ENCODE measurements around the gene KCNMA1.
A peak's percentile ranks its signal among the peaks of the same experiment; 100 is the strongest.

KCNMA1 gene

GRCh38 chr10:77564731-77565589 lies 72.6 kb downstream of the KCNMA1 start:
- no peak overlapping the region for H3K9ac ChIP-seq (ENCODE audit: low read length)
- peak overlapping the region; percentile 60 for H3K27ac ChIP-seq (ENCODE audit: low read depth, low read length)
- no peak overlapping the region for H3K4me3 ChIP-seq (ENCODE audit: low read length)
- H3K27me3 ChIP-seq (ENCODE audit: control insufficient read depth, insufficient read depth, low read length), result no peaks in the 10 kb centered on the region
- peaks cover 31% of the 10 kb centered on the region for H3K4me1 ChIP-seq (ENCODE audit: control insufficient read depth, insufficient read depth, low read length)
- no peaks in the 10 kb centered on the region for H3K36me3 ChIP-seq (ENCODE audit: control insufficient read depth, insufficient read depth, low read length)

DNA sequence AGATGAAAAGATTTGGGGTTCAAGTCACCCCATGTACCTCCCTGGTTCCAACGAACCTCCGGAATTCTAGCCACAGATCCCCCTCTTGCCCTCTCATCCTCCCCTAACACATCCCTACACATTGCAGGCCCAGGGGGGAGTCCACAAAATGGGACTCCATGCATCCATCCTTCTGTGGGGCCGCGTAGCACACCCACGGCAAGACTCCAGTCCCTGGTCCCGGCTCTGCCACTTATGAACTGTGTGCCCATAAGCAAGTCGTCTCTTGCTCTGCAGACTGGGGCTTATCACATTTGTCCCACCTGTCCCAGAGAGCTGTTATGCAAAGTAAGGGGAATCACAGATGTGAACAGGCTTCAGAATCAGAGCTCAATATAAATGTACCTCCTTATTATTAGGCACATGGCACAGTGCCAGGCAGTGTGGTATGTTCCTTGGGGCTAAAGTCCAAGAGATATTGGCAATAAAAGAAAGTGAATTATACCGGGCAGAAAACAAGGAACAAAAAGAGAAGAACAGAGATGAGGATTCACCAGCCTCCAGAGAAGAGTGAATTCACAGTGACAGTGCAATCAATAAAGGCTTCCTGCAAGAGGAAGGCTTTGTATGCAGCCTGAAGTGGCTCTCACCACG lies 73.9 kb downstream of the KCNMA1 start:
- Histone ChIP-seq H3K27me3 (ENCODE audit: control insufficient read depth, insufficient read depth, low read length) (no peaks in the 10 kb centered on the region), H3K36me3 (ENCODE audit: control insufficient read depth, insufficient read depth, low read length) (no peaks in the 10 kb centered on the region), H3K9ac (ENCODE audit: low read length) (no peak overlapping the region), H3K4me1 (ENCODE audit: control insufficient read depth, insufficient read depth, low read length) (peaks cover 31% of the 10 kb centered on the region), H3K27ac (ENCODE audit: low read depth, low read length) (no peak overlapping the region), H3K4me3 (ENCODE audit: low read length) (no peak overlapping the region)

DNA sequence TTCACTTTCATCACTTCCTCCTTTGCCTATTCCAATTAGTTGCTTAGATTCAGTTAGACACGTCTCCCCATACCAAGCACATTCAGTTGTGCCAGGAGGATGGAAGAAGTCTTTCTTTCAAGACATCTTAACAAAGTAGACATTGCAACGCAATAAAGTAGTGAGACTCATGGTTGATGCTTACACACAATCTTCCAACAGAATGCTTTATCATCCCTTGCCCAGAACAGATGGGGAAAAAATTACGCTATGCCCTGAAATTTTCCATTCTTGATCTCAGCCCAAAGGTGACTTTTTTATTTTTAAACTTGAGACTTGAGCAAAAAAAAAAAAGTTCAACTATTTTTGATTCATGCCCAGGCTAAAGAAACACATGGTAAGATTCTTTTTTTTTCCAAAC lies 74.9 kb downstream of the KCNMA1 start:
- Histone ChIP-seq H3K27ac (ENCODE audit: low read depth, low read length) (no peak overlapping the region), H3K27me3 (ENCODE audit: control insufficient read depth, insufficient read depth, low read length) (no peaks in the 10 kb centered on the region), H3K36me3 (ENCODE audit: control insufficient read depth, insufficient read depth, low read length) (no peaks in the 10 kb centered on the region), H3K4me1 (ENCODE audit: control insufficient read depth, insufficient read depth, low read length) (peaks cover 34% of the 10 kb centered on the region), H3K9ac (ENCODE audit: low read length) (no peak overlapping the region), H3K4me3 (ENCODE audit: low read length) (no peak overlapping the region)

GRCh38 chr10:77561991-77562390 lies 75.6 kb downstream of the KCNMA1 start:
- Histone ChIP-seq H3K27me3 (ENCODE audit: control insufficient read depth, insufficient read depth, low read length) (no peaks in the 10 kb centered on the region), H3K27ac (ENCODE audit: low read depth, low read length) (no peak overlapping the region), H3K36me3 (ENCODE audit: control insufficient read depth, insufficient read depth, low read length) (no peaks in the 10 kb centered on the region), H3K9ac (ENCODE audit: low read length) (no peak overlapping the region), H3K4me3 (ENCODE audit: low read length) (no peak overlapping the region), H3K4me1 (ENCODE audit: control insufficient read depth, insufficient read depth, low read length) (peaks cover 34% of the 10 kb centered on the region)

DNA sequence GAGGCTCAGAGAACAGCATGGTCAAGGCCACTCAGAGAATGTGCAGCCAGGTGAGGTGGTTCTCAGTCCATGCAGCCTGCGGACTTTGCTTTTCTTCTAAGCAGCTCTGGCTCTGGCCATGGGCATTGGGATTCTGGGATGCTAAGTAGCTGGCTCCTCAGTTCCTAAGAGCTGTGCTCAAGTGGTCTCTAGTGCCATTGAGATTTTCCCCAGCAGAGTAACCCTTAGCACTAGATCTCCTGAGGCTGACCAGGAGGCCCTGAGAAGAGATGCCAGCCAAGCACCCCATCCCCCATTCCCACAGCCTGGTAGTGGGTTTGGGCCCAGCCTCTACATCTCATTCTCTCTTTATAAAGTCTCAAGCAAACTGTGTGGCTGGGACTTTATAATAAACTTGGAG lies 77.1 kb downstream of the KCNMA1 start:
- H3K4me1 ChIP-seq (ENCODE audit: control insufficient read depth, insufficient read depth, low read length), result peaks cover 41% of the 10 kb centered on the region
- H3K9ac ChIP-seq (ENCODE audit: low read length), result no peak overlapping the region
- no peak overlapping the region for H3K4me3 ChIP-seq (ENCODE audit: low read length)
- no peaks in the 10 kb centered on the region for H3K36me3 ChIP-seq (ENCODE audit: control insufficient read depth, insufficient read depth, low read length)
- no peaks in the 10 kb centered on the region for H3K27me3 ChIP-seq (ENCODE audit: control insufficient read depth, insufficient read depth, low read length)
- H3K27ac ChIP-seq (ENCODE audit: low read depth, low read length), result no peak overlapping the region

DNA sequence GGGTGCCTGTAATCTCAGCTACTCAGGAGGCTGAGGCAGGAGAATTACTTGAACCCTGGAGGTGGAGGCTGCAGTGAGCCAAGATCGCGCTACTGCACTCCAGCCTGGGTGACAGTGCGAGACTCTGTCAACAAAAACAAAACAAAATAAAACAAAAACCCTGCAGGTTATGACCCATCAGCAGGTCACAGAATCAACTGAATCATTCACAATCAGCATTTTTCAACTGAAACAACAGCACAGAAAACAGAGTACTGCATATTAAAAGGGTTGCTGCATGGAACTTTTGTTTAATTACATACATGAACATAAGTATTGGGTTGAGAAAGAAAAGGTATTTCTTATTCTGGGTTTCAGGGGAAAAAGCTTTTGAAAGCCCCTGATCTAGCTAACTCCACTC lies 77.6 kb downstream of the KCNMA1 start:
- H3K4me1 ChIP-seq (ENCODE audit: control insufficient read depth, insufficient read depth, low read length), result peaks cover 38% of the 10 kb centered on the region
- H3K27me3 ChIP-seq (ENCODE audit: control insufficient read depth, insufficient read depth, low read length), result no peaks in the 10 kb centered on the region

DNA sequence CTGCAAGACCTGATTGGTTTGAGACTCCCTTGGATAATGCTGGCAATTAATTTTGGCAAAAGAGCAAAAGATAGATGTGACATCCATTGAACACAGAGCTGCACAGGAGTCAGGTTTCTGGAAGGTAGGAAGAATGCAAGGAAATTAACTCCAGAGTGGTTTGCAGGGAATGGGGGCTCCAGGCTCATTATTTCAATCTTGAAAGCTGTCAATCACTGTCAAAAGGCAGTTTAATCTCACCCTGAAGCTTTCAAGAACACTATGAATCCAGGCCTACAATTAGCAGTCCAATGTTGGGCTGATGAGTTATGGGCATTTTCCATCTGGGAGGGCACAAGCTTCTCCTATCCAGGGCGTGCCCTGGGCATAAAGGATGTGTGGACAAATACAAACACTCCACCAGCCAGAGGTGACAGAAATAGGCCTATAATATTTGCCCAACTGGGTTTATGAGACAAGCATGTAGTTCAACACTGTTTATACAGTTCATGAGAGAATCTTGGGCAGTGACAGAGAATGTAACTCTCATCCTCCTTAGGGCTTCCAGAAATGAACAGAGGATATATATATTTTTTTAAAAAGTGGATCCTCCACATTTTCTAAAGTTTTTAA lies 80.5 kb downstream of the KCNMA1 start:
- H3K4me1 ChIP-seq (ENCODE audit: control insufficient read depth, insufficient read depth, low read length), result peaks cover 21% of the 10 kb centered on the region
- H3K4me3 ChIP-seq (ENCODE audit: low read length), result no peak overlapping the region
- H3K27me3 ChIP-seq (ENCODE audit: control insufficient read depth, insufficient read depth, low read length), result no peaks in the 10 kb centered on the region
- no peak overlapping the region for H3K9ac ChIP-seq (ENCODE audit: low read length)
- no peaks in the 10 kb centered on the region for H3K36me3 ChIP-seq (ENCODE audit: control insufficient read depth, insufficient read depth, low read length)
- H3K27ac ChIP-seq (ENCODE audit: low read depth, low read length), result peak overlapping the region; percentile 29

More for the DNA sequence above, 77.6 kb downstream of the KCNMA1 start:
- no peak overlapping the region for H3K9ac ChIP-seq (ENCODE audit: low read length)
- no peaks in the 10 kb centered on the region for H3K36me3 ChIP-seq (ENCODE audit: control insufficient read depth, insufficient read depth, low read length)
- no peak overlapping the region for H3K4me3 ChIP-seq (ENCODE audit: low read length)
- H3K27ac ChIP-seq (ENCODE audit: low read depth, low read length), result no peak overlapping the region

DNA sequence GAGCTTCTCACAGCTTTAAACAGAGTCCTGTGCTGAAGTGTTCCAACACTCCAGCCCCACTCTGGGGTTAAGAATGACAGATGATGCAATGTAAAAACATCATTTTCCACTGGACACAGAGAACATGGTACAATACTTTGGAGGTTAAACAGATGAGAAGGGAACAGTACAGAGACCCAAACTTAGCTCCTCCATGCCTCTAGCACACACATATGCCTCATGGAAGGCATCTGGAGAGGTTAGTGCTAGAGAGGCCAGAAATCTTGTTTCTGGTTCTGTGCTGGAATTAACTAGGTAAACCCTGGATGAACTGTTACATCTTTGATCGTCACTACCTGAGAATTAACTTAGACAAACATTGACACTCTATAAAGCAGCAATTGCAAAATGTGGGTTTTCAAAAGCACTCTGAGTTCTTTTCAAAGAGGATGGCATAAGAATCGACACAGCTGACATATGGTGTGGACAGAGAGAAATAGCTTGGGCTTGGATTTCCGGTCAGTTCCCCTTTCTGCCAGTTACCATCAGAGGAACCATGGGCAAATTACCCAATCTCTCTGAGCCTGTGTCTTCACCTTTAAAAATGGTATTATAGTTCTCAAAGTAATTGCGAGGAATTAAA lies 81.9 kb downstream of the KCNMA1 start:
- H3K36me3 ChIP-seq (ENCODE audit: control insufficient read depth, insufficient read depth, low read length), result no peaks in the 10 kb centered on the region
- H3K27me3 ChIP-seq (ENCODE audit: control insufficient read depth, insufficient read depth, low read length), result no peaks in the 10 kb centered on the region
- peak overlapping the region; percentile 79 for H3K27ac ChIP-seq (ENCODE audit: low read depth, low read length)
- H3K4me1 ChIP-seq (ENCODE audit: control insufficient read depth, insufficient read depth, low read length), result peaks cover 20% of the 10 kb centered on the region
- H3K4me3 ChIP-seq (ENCODE audit: low read length), result no peak overlapping the region
- no peak overlapping the region for H3K9ac ChIP-seq (ENCODE audit: low read length)

DNA sequence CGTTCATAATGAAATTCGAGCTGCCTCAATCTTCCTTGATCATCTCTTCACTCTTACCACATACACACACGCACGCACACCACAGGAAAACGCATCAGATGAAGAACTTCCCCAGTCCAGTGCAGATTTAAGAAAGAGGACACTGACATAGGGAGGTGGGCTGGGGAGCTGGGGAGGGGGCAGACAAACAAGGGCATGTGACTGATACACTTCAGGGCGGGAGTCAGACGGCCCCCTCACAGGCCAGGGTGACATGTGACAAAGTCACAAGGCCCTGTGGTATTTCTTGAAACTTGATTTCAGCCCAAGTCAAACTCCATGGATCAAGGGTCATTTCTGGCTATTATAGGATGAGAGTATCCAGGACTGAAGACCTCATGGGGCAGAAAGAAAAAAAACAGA lies 82.6 kb downstream of the KCNMA1 start:
- no peak overlapping the region for H3K4me3 ChIP-seq (ENCODE audit: low read length)
- peaks cover 20% of the 10 kb centered on the region for H3K4me1 ChIP-seq (ENCODE audit: control insufficient read depth, insufficient read depth, low read length)
- H3K9ac ChIP-seq (ENCODE audit: low read length), result no peak overlapping the region
- no peaks in the 10 kb centered on the region for H3K36me3 ChIP-seq (ENCODE audit: control insufficient read depth, insufficient read depth, low read length)
- peak overlapping the region; percentile 79 for H3K27ac ChIP-seq (ENCODE audit: low read depth, low read length)
- no peaks in the 10 kb centered on the region for H3K27me3 ChIP-seq (ENCODE audit: control insufficient read depth, insufficient read depth, low read length)

DNA sequence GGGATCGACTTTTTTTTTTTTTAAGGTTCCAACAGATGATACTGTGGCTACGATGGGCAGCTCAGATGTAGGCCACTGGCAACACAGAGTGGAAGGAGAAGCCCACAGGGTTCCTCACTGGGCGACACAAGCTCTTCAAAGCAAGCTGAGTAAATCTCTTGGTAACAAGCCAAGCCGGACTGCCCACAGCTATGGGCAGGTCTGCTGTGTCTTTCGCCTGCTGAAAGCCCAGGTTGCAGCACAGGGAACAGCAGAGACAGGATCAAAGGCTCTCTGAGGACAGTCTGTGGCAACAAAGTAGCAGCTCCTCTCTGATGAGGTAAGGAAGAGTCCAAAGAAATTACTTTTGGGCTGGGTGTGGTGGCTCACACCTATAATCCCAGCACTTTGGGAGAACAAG lies 83.6 kb downstream of the KCNMA1 start:
- Histone ChIP-seq H3K36me3 (ENCODE audit: control insufficient read depth, insufficient read depth, low read length) (no peaks in the 10 kb centered on the region), H3K9ac (ENCODE audit: low read length) (no peak overlapping the region), H3K4me3 (ENCODE audit: low read length) (no peak overlapping the region), H3K27ac (ENCODE audit: low read depth, low read length) (peak overlapping the region; percentile 40), H3K27me3 (ENCODE audit: control insufficient read depth, insufficient read depth, low read length) (no peaks in the 10 kb centered on the region), H3K4me1 (ENCODE audit: control insufficient read depth, insufficient read depth, low read length) (peaks cover 20% of the 10 kb centered on the region)

DNA sequence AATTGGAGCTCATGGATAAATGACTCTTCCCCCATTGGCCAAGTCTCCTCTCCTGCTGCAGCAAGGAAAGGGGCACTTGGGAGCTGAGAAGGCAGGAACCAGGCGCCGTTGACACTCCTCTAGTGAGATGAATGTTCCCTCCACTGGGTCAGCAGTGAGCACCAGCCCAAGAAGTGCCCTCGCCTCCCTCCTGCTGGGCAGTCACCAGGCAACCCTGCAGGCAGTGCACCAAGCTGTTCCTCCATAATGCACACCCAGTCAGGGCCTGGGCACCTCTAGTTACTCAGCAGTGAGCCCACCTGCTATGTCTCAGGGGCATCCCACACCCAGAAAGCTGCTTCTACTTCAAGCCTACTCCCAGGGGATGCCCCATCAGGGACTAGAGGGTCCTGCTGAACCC lies 84.3 kb downstream of the KCNMA1 start:
- Histone ChIP-seq H3K4me1 (ENCODE audit: control insufficient read depth, insufficient read depth, low read length) (peaks cover 17% of the 10 kb centered on the region), H3K9ac (ENCODE audit: low read length) (no peak overlapping the region), H3K27me3 (ENCODE audit: control insufficient read depth, insufficient read depth, low read length) (no peaks in the 10 kb centered on the region), H3K36me3 (ENCODE audit: control insufficient read depth, insufficient read depth, low read length) (no peaks in the 10 kb centered on the region), H3K4me3 (ENCODE audit: low read length) (no peak overlapping the region), H3K27ac (ENCODE audit: low read depth, low read length) (peak overlapping the region; percentile 27)

- no peak overlapping the region for H3K4me3 ChIP-seq (ENCODE audit: low read length)
- no peaks in the 10 kb centered on the region for H3K27me3 ChIP-seq (ENCODE audit: control insufficient read depth, insufficient read depth, low read length)
- H3K4me1 ChIP-seq (ENCODE audit: control insufficient read depth, insufficient read depth, low read length), result peaks cover 17% of the 10 kb centered on the region
- no peak overlapping the region for H3K9ac ChIP-seq (ENCODE audit: low read length)
- H3K36me3 ChIP-seq (ENCODE audit: control insufficient read depth, insufficient read depth, low read length), result no peaks in the 10 kb centered on the region
- H3K27ac ChIP-seq (ENCODE audit: low read depth, low read length), result no peak overlapping the region
Observed at GRCh38 chr10:77552252-77552651, 85.4 kb downstream of the KCNMA1 start.

All from rectal smooth muscle tissue (tissue), 1 donor.